GM18505 (cell line): Measurements from ENCODE around the gene MAFF.

Experiments
- ATAC-seq: cut with Tn5 transposase; IDR thresholded peaks from one replicate; pipeline ENCODE4 v1.9.1; 2021; ENCODE audit not compliant: unreplicated experiment
- POLR2A ChIP-seq: IDR thresholded peaks from 4 replicates; pipeline ENCODE4 v1.6.1; 2011; ENCODE audit warnings: borderline replicate concordance; ENCODE audit not compliant: insufficient read depth, insufficient read length; ENCODE audit errors: extremely low read depth

The MAFF gene

GRCh38 chr22:38186429-38186828 lies 15.4 kb upstream of the MAFF start:
- TF ChIP-seq POLR2A: no peak
- ATAC-seq: no peak

- TF ChIP-seq POLR2A: no peak
- ATAC-seq: no peak
Measured at GRCh38 chr22:38187413-38188212, 14.2 kb upstream of the MAFF start.

- no peak for TF ChIP-seq POLR2A
- ATAC-seq: no peak
Measured at GRCh38 chr22:38189104-38189503, 12.7 kb upstream of the MAFF start.

GRCh38 chr22:38190581-38190980 lies 11.2 kb upstream of the MAFF start:
- no peak for ATAC-seq

GRCh38 chr22:38191055-38191454 lies 10.7 kb upstream of the MAFF start:
- ATAC-seq: no peak
- TF ChIP-seq POLR2A: no peak

More at GRCh38 chr22:38190581-38190980, 11.2 kb upstream of the MAFF start:
- no peak for TF ChIP-seq POLR2A

- TF ChIP-seq POLR2A: no peak
Measured at GRCh38 chr22:38191731-38192474, 9.9 kb upstream of the MAFF start.

GRCh38 chr22:38192475-38192863 lies 9.3 kb upstream of the MAFF start:
- TF ChIP-seq POLR2A: no peak
- ATAC-seq: no peak

More at GRCh38 chr22:38191731-38192474, 9.9 kb upstream of the MAFF start:
- no peak for ATAC-seq

- no peak for ATAC-seq
- TF ChIP-seq POLR2A: no peak
Measured at GRCh38 chr22:38193580-38193979, 8.2 kb upstream of the MAFF start.

GRCh38 chr22:38196791-38197419 lies 4.9 kb upstream of the MAFF start:
- no peak for ATAC-seq
- TF ChIP-seq POLR2A: no peak

- TF ChIP-seq POLR2A: no peak
Measured at GRCh38 chr22:38199826-38200559, 1.8 kb upstream of the MAFF start.

GRCh38 chr22:38201371-38201710 lies 453 bp upstream of the MAFF start:
- TF ChIP-seq POLR2A: no peak
- ATAC-seq: no peak

More at GRCh38 chr22:38199826-38200559, 1.8 kb upstream of the MAFF start:
- ATAC-seq: no peak

- peak; percentile 14 for ATAC-seq
- no peak for TF ChIP-seq POLR2A
Measured at GRCh38 chr22:38202437-38203089, 769 bp downstream of the MAFF start.
